ENCODE data around the gene SMIM5.
"Not testable (repeated sequence)": the region's sequence is repeated elsewhere in the genome, so short reads cannot be mapped to it uniquely, and the experiment has no call there.

The SMIM5 gene

DNA sequence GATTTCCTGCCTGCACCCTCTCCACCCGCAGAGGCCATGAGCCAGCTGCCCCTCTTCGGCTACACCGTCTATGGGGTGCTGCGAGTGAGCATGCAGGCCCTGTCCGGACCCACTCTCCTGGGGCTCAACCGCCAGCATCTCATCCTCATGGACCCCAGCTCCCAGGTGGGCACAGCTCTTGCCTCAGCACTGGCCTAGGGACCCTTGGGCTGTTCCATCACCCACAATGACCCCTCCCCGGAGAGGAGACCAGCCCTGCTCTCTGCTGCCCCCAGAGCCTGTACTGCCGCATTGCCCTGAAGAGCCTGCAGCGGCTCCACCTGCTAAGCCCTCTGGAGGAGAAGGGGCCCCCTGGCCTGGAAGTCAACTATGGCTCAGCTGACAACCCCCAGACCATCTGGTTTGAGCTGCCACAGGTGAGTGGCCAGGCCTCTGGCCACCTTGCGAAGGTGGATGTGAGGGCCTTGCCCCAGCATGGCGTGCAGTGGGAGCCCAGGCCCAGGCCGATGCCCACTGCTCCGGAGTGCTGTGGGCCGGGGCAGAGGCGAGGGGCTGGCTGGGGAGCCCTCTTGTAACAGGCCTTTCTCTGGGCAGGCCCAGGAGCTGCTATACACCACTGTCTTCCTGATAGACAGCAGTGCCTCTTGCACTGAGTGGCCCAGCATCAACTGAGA is 7.3 kb upstream of the SMIM5 start:
- no peak for DNase-seq (ENCODE audit: low read depth in 2 of 2)

DNA sequence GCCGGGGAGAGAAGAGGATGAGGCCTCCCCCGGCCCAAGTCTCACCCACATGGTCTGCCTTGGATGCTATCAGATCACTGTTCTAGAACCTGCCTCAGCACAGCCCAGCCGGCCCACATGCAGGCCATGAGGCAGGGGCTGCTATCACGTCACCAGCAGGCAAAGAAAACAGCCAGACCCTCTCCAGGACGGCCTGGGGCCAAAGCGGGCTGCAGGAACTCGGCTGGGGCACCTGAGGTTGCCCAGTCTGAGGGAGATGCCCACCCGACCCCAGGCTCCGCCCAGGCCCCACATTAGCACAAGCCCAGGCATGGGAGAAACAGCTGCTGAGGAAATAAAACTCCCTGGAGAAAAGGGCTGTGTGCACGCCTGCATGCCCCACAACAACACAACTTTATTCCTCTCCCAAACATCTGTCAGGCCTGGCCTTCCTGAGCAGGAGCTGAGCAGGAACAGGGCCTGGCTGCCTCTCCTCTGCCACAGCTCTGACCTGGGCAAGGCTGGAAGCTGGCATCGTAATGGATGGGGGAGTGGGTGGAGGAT is 6.7 kb upstream of the SMIM5 start:
- DNase-seq (ENCODE audit: low read depth in 2 of 2): no peak

DNA sequence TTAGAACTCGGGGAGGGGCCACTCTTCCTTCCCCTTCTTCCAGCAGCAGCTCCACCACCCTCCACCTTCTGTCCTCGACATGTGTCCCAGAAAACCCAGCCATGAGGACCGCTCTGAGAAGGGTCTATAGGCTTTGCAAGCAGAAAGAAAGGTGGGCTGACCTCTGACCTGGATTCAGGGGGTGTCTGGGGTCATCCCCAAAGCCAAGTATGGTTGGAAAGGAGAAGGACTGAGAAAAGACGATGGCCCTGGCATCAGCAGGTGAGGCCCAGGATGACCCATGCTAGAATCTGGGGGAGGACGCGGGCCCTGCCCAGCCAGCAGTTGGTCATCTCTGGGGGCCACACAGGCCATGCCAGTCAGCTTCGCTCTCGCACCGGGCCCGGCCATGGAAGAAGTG is 6.1 kb upstream of the SMIM5 start:
- no peak for DNase-seq (ENCODE audit: low read depth in 2 of 2)

DNA sequence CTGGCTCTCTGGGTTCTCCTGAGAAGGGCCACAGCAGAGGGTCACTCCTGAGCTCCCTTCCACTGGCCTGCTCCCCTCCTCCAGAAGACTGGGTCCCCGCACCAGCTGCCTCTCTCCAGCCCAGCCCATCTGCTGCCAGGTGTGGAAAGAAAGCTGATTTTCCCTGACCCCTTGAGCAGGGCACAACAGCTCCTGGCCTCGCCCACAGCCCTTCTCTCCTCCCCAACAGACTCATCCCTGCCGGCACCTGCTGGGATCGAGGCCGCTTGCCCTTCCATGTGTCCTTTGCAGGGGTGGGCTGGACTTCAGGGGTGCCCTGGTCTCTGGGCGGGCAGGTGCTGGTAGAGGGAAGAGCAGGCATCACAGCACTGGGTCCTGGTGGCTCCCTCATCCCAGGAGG is 4.8 kb upstream of the SMIM5 start:
- DNase-seq (ENCODE audit: low read depth in 2 of 2): no peak

DNA sequence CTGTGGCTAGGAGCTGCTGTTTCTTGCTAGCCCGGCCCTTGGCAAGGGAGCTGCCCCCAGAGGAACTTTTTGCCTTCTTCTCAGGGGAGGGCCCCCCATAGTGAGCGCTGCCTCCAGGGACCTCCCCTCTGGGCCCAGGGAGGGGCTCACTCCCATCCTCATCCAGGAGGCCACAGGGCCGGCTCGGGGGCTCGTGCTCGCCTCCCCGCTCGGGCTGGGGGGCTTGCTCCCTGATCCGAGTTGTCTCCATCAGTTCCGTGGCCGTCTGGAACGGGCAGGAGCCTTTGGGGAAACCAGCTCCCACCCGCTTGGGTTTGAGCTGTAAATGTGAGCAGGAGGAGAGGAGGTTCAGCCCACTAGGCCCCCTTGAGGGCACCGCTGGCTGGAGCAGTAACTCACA is 4.1 kb upstream of the SMIM5 start:
- no peak for DNase-seq (ENCODE audit: low read depth in 2 of 2)

DNA sequence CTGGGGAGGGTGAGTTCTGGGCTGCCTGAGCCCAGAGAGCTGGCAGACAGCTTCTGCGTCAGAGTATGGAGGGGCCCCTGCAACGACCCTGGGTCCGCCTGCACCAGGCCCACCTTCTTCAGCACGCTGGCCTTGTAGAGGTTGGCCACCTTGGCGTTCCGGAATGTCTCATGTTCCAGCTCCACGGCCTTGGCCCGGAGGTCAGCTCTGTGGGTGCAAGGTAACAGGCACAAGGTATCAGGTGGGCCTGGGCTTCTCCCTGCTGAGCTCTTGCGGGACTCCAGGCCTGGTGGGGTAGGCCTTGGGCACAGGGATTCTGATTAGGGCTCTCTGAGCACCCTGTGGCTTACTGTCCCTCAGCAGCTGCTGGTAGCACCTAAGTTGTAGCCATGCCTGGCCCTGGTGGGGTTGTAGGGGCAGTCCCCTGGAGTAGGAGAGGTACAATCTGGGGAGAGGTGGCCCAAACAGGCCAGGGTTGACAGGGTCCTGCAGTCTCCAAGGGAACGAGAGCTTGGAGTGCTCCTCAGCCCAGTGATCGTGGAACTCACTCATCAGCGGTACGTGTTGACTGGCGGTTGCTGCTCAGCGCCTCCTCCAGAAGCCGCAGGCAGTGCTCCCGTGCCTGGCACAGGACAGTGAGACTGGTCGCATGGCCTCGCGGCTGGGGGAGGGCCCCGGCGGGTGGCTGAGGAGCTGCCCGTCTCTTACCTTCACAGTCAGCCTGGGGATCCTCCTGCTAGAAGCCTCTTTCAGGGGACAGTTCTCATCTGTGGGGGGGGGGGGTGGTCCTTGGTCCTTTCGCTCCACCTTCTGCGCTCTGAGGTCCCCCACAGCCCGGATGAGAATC is 2.9 kb upstream of the SMIM5 start:
- no peak for DNase-seq (ENCODE audit: low read depth in 2 of 2)

DNA sequence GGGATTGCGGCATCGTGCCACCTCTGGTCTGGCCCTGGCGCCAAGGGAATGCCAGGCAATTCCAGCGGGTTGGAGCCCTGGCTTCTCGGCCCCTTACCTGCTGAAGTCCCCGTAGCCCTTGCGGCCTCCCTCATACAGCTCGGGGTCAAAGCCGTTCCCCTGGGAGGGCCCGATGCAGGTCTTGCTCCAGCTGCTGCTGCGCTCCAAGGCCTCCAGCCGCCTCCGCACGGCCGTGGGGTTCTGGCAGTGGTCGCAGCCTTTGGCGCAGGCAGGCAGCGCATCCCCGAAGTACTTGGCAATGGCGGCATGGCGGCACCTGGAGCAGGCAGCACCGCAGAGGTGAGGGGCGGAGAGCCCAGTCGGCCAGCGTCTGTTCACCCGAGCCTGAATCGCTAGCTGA is 1.9 kb upstream of the SMIM5 start:
- no peak for DNase-seq (ENCODE audit: low read depth in 2 of 2)

DNA sequence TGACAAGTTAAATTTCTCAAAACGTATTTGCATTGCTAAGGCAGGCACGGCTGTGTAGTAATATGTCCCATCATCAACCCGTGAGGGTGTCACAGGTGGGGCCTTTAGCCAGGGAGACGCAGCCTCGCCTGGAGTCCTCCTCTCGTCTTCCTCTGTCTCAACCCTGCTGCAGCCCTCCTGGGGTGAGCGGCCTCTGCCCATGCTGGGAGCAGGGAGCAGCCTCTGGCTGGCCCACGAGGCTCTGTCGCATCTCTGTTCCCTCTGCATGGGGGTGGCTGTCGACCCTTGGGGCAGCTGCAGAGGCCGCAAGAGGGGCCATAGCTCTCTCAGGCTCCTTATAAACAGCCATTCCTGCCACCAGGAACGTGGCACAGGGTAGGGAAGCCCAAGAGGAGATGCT is 806 bp upstream of the SMIM5 start:
- no peak for DNase-seq (ENCODE audit: low read depth in 2 of 2)

DNA sequence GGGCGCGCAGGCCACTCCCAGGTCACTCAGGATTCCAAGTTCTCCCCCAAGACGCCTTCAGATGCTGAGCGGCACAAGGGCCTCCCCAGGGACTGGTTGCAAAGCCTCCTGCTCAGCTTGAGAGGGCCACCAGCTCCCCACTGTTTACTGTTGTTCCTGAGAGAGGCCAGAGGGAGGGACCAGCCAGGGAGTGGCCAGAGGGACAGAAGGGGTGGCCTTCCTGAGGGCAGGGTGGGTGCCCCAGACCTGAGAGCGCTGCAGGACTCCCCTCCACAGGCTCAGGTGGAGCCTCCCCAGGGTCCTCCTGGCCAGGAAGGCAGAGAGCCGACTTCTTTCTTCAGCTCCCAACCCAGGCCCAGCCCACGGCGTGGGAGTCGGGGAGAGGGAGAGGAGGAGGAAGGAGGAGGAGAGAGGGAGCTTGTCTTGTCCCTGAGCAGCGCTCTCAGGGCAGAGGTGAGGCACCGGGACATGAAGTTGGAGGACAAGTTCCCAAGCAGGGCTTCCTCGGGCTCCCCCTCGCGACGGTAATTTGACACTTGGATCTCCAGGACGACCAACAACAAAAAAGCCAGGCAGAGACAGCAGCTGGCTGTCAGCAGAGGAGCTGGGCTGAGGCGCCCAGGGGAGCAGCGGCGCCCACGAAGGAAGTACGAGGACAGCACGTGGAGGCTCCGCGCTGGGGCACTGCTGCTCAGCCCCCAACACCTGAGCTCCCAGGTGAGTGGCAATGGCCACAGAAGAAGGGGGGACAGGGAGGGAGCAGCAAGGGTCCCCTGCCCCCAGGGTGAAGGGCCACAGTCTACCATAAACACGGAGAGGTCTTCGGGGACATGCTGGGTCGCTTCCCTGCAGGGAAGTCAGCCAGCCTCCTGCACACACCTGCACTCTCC is 497 bp downstream of the SMIM5 start:
- DNase-seq (ENCODE audit: low read depth in 2 of 2): peak; percentile 61 to 67

DNA sequence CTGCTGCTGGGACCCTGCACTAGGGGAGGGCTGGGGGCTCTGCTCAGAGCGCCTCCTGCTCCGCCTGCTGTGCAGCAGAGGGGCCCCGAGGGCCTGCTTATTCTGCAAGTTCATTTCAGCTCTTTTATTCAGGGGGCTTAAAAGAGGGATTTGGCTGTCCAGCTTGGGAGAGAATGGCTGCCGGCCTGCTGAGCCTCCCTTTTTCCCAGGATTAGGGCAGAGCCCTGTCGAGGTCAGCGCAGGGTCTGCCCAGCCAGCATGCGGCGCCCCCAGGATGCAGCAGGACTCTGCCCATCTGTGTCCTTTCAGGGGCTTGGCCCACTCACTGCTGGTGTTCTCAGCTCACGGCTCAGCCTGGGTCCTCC is 1.1 kb downstream of the SMIM5 start:
- no peak for DNase-seq (ENCODE audit: low read depth in 2 of 2)

DNA sequence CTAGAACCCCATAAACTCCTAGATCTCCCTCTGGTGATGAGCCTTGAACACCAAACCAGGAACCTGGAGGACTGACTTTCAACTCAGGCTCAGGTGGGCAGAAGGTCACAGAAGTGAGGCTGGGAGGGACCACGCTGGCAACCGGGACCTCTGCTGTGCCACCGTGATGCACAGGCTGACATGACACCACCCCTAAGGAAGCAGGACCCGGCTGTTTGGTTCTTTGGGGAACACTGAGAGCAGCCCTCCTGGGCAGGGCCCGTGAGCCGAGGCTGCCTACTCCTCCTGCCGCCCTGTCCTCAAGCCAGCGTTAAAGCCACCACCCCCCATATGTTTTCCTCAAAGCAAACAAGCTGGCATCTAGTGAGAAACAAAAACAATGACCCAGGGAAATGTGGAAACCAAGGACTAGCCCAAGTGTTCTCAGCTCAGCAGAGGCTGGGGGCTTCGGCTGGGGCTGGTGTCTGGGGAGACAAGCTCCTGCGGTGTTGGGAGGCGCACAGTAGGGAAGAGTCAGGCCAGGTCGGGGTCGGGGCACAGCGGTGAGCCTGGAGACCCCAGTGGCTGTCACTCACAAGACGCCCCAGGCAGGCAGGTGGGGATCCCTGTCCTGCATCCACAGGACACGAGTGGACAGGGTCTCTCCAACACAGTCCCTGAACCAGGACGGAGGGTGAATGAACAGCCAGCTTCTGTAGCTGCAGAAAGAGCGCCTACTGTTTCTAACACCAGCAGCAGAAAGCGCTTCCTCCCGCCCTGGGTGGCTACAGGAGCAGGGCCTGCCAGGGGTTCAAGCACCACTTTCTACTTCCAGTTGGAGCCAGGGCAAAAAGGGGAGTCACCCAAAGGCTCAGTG is 1.7 kb downstream of the SMIM5 start:
- no peak for DNase-seq (ENCODE audit: low read depth in 2 of 2)

DNA sequence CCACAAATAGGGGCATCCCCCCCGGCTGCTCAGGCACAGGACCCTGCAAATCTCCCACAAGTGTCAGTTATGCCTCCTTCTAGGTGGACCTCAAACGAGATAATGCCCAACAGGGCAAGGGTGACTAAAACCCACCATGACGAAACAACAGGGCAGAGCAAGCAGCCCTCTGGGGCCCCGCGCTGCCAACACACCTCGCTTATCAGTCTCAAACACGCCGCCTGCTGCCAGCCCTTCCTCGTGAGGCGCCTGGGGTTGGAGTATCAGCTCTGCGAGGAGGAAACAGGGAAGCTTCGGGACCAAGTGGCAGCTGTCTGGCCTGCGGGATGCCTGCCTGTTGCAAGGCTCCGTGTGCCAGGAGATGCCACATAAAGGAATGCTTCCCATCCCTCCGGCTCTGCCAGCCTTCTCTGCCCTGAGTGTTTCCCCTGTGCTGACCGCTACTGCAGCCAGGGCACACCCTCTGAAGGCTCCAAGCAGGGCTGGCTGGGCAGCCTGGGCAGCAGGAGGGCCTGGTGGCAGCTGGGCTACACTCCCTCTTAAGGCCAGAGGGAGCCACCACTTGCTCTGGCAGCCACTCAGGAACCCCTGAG is 2.5 kb downstream of the SMIM5 start:
- no peak for DNase-seq (ENCODE audit: low read depth in 2 of 2)

DNA sequence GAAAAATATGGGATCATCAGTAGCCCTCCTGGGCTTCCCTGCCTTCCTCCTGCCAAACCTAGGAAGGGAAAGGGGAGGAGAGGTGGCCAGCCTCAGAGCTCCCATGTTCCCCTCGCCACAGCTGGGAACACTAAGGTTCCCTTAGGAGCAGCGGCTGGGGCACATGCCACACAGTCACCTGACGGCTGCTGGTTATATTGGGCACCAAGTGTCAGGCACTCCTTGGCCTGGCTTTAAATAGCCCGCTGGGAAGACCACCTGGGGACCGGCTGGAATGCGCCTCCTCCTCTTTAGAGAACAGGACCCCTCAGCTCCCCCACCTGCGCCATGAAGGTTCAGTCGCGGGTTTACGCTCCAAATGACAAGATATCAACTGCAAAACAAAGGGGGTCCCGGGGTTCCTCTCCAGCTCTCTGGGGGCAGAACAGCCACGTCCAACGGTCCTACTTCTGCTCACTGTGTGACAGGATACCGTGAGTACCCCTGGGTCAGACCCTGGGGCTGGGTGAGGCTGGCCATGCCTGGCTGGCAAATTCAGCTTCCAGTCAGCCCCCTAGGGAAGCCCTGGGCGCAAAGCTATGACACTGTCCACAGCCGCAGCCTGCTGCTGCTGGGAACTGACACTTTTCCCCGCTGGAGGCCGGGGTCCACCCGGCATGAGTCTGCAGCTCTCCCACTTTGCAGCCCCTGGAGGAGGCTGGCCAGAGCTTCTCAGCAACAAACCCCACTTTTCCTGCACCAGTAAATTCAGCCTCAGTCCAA is 3.3 kb downstream of the SMIM5 start:
- no peak for DNase-seq (ENCODE audit: low read depth in 2 of 2)

DNA sequence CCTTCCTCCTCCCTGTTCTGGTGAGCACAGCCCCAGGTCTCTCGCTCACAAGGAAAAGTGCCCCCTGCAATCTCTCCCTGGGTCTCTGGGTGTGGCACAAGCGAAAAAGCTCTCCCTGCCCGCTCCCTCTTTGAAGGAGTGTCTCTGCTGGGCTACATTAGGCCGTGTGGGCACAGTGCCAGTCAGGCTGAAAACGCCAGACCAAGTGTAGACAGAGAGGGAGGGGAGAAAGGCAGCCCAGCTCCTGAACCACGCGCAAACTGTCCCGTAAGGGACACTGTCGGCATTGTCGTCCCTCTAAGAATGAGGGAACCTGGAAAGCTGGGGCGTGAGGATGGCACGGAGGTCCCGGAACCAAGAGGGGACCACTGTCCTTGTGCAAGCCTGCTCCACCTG is 3.9 kb downstream of the SMIM5 start:
- no peak for DNase-seq (ENCODE audit: low read depth in 2 of 2)

DNA sequence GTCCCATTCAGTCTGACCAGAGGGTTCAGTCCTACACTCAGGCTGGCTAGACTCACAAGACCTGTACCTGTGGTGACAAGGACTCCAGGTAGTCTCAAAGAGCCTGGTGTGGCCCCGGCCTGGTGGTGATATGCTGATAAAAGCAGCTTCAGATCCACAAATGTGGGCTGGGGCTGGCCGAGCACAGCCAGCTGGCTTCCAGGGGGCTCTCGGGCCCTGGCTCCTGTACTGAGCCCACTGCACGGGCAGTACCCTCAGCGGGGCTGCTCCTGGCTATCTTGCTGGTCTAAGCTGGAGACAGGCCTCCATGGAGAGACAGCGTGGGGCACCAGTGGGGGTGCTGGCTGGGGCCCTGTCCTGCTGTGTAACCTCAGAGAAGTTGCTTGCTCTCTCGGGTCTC is 4.3 kb downstream of the SMIM5 start:
- no peak for DNase-seq (ENCODE audit: low read depth in 2 of 2)

DNA sequence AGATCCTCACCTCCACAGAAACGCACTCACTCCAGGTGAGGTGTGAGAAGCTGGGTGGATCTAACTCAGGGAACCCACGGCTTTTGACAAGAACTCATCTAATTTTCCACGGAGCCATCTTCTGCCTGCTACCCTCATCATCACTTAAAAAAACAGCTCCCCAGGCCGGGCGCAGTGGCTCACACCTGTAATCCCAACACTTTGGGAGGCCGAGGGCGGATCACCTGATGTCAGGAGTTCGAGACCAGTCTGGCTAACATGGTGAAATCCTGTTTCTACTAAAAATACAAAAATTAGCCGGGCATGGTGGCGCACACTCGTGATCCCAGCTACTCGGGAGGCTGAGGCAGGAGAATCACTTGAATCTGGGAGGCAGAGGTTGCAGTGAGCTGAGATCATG is 4.8 kb downstream of the SMIM5 start:
- not testable (repeated sequence) for DNase-seq (ENCODE audit: low read depth in 2 of 2)

DNA sequence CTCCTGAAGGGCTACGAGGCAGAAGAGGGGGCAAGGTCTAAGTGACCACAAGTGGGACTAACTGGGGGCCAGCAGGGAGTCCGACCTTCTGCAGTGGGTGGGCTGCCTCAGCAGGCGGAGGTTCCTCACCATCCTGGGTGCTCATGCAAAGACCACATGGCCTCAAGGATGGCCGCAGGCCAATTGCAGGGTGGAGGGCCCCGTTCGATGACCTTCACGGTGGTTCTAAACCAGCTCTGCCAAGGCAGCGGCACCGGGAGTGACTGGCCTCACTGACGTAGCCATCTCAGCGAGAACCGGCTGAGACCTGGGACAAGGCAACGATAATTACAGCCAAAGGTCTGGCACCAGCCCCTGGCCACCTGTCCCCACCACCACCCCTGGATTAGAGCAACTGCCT is 5.7 kb downstream of the SMIM5 start:
- DNase-seq (ENCODE audit: low read depth in 2 of 2): no peak

DNA sequence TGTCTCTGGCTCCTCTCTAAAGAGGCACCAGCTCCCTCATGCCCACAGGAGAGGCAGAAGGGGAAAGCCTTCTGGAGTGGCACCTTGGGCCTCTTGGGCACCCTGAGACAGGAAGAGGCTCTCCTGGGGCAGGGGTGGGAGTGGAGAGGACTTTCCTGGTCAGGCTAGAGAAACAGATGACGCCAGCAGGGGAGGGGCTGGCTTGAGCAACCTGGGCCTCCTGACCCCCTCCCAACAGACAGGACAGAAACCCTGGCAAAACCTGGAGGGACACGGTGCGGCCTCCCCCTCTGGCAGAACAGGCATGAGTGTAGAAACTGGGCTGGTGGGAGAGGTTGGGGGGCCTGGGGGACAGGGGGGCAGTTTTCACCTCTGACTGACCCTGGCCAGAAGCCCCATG is 6.1 kb downstream of the SMIM5 start:
- DNase-seq (ENCODE audit: low read depth in 2 of 2): no peak

DNA sequence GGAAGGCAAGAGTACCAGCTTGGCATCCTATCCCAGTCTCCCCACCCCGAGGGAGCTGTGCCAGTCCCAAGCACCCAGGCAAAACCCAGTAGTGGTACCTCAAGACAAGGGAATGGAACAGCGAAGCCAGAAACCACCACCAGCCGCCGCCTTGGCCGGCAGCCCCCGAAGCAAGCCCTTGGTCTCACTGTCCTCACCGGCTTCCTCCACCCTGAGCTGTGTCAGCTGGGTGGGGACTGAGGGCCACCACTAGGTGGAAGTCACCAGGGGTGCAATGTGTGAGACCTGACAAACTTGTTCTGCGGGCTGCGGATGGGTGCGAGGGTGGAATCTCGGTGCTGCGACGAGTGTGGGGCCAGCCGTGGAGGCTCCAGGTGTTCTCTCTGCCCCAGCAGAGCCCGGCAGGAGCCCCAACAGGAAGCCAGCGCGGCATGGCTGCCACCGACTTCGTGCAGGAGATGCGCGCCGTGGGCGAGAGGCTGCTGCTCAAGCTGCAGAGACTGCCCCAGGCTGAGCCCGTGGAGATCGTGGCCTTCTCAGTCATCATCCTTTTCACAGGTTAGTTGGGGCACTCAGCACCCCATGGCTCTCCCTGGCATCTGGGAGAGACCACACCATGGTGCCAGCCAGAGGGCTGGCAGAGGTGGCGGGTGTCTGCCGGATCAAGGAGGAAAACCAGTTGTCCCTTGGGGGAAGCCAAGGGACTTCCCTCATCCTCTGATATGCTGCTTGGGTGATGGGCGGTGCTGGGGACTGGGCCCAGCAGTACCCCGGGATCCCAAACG is 6.7 kb downstream of the SMIM5 start:
- no peak for DNase-seq (ENCODE audit: low read depth in 2 of 2)
